GM21717 (cell line): ENCODE results near the gene ZHX3.
A peak's percentile ranks its signal among the peaks of the same experiment; 100 is the strongest.

Experiments used
- ATAC-seq: cut with Tn5 transposase; IDR thresholded peaks from one replicate; pipeline ENCODE4 v1.9.1; 2021; ENCODE audit warnings: mild to moderate bottlenecking, moderate library complexity; ENCODE audit not compliant: unreplicated experiment

Gene ZHX3

GRCh38 chr20:41355598-41356203, 38.2 kb upstream of the ZHX3 start:
- ATAC-seq, result no peak

- no peak for ATAC-seq
Observed at GRCh38 chr20:41355192-41355591, 37.7 kb upstream of the ZHX3 start.

GRCh38 chr20:41353530-41353929, 36.0 kb upstream of the ZHX3 start:
- ATAC-seq, result no peak

- ATAC-seq, result no peak
Observed at GRCh38 chr20:41352666-41353065, 35.1 kb upstream of the ZHX3 start.

GRCh38 chr20:41352106-41352505, 34.6 kb upstream of the ZHX3 start:
- ATAC-seq, result no peak

GRCh38 chr20:41350408-41350962, 33.0 kb upstream of the ZHX3 start:
- no peak for ATAC-seq

GRCh38 chr20:41349943-41350342, 32.4 kb upstream of the ZHX3 start:
- ATAC-seq, result no peak

GRCh38 chr20:41349266-41349665, 31.7 kb upstream of the ZHX3 start:
- ATAC-seq, result no peak

GRCh38 chr20:41348430-41349172, 31.1 kb upstream of the ZHX3 start:
- no peak for ATAC-seq

GRCh38 chr20:41347523-41348429, 30.2 kb upstream of the ZHX3 start:
- no peak for ATAC-seq

GRCh38 chr20:41345729-41346067, 28.2 kb upstream of the ZHX3 start:
- ATAC-seq, result no peak

- ATAC-seq, result no peak
Observed at GRCh38 chr20:41344938-41345728, 27.6 kb upstream of the ZHX3 start.

GRCh38 chr20:41344477-41344876, 26.9 kb upstream of the ZHX3 start:
- ATAC-seq, result no peak

- no peak for ATAC-seq
Observed at GRCh38 chr20:41342474-41343464, 25.2 kb upstream of the ZHX3 start.

GRCh38 chr20:41340327-41341055, 23.0 kb upstream of the ZHX3 start, which contains the start of gene LPIN3:
Gene LPIN3 (plus strand): TSS chr20:41340821. CDS start chr20:41345804, 4,983 bp downstream.
- no peak for ATAC-seq

- peak; percentile 70 for ATAC-seq
Observed at GRCh38 chr20:41339957-41340326, 22.4 kb upstream of the ZHX3 start.

GRCh38 chr20:41336711-41337492, 19.4 kb upstream of the ZHX3 start:
- no peak for ATAC-seq

GRCh38 chr20:41335591-41335990, 18.1 kb upstream of the ZHX3 start:
- ATAC-seq, result no peak
